ENCODE results near the gene PRR7. TPM values are rescaled to one million over a fixed set of nuclear protein-coding genes. Genes with fewer than 3 reads are reported as not detected.
"Not testable (repeated sequence)": the region's sequence is repeated elsewhere in the genome, so short reads cannot be mapped to it uniquely, and the experiment has no call there.

The PRR7 gene
- total RNA-seq, 4 donors from 2014 or later, result 1.9 to 3.0 TPM; not detected in 2

DNA sequence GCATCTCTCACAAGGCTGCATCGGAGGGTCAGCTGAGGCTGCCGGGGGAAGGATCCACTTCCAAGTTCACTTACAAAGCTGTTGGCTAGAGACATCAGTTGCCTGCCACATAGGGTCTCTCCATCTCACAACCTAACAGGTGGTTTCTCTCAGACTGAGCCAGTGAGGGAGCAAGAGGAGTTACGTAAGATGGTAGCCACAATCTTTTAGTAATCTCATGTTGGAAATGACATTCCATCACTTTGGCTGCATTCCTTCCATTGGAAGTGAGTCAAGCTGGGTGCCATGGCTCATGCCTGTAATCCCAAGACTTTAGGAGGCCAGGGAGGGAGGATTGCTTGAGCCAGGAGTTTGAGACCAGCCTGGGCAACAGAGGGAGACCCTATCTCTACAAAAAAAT lies 27.6 kb upstream of the PRR7 start:
- Histone ChIP-seq H3K27me3 (no peaks in the 10 kb centered on the region), H3K9me3 (no peaks in the 10 kb centered on the region), H3K4me3 (no peak overlapping the region), H3K36me3 (no peaks in the 10 kb centered on the region), H3K27ac (no peak overlapping the region), H3K4me1 (no peaks in the 10 kb centered on the region)
- DNase-seq, result no peak
- intact Hi-C loops (cut with DNase I; ENCODE audit: low total_unique reads), result no loop called here
- TF ChIP-seq, protein P1, sequence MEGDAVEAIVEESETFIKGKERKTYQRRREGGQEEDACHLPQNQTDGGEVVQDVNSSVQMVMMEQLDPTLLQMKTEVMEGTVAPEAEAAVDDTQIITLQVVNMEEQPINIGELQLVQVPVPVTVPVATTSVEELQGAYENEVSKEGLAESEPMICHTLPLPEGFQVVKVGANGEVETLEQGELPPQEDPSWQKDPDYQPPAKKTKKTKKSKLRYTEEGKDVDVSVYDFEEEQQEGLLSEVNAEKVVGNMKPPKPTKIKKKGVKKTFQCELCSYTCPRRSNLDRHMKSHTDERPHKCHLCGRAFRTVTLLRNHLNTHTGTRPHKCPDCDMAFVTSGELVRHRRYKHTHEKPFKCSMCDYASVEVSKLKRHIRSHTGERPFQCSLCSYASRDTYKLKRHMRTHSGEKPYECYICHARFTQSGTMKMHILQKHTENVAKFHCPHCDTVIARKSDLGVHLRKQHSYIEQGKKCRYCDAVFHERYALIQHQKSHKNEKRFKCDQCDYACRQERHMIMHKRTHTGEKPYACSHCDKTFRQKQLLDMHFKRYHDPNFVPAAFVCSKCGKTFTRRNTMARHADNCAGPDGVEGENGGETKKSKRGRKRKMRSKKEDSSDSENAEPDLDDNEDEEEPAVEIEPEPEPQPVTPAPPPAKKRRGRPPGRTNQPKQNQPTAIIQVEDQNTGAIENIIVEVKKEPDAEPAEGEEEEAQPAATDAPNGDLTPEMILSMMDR (IDR thresholded peaks at IDR 0.05), result no peak
- TF ChIP-seq POLR2A (IDR thresholded peaks at IDR 0.05), result no peak

DNA sequence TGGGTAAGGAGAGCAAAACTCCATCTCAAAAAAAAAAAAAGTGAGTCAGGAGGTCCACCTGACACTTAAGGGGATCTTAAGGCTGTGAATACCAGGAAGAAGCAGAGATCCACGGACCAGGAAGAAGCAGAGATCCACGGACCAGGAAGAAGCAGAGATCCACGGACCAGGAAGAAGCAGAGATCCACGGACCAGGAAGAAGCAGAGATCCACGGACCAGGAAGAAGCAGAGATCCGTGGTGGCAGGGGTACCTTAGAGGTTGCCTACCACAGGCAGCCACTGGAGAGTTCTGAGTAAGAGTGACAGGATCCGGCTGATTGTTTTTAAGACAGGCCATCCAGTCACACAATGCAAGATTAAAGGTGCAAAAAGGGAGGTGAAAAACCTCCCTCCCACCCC lies 26.1 kb upstream of the PRR7 start:
- H3K9me3 ChIP-seq; H3K27ac ChIP-seq; intact Hi-C loops (cut with DNase I; ENCODE audit: low total_unique reads); H3K27me3 ChIP-seq; DNase-seq; H3K36me3 ChIP-seq; H3K4me3 ChIP-seq; H3K4me1 ChIP-seq: not testable (repeated sequence)

DNA sequence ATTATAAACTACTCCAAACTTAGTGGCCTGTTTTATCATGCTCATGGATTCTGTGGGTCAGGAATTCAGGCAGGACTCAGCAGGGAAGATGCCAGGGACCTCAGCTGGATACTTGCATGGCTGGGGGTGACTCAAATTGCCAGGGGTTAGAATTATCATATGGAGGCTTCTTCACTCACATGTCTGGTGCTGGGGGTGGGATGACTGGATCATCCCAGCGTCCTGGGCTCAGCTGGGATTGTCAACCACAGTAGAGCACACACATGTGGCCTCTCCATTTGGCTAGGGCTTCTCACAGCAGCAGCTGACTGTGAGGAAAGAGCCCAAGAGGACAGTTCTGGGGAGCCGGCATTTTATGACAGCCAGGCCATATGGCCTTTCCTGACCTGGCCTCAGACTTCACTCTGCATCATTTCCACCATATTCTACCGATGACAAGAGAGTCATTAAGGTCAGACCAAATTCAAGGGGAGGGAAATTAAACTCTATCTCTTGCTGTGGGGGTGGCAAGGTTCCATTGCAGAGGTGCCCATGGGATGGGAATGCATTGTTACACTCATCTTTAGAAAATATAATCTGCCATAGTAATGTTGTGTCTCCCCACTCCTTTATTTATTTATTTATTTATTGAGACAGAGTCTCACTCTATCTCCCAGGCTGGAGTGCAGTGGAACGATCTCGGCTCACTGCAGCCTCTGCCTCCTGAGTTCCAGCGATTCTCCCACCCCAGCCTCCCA lies 25.4 kb upstream of the PRR7 start:
- no peaks in the 10 kb centered on the region for H3K36me3 ChIP-seq
- no peaks in the 10 kb centered on the region for H3K9me3 ChIP-seq
- H3K27ac ChIP-seq, result no peak overlapping the region
- no peak for DNase-seq
- no peak overlapping the region for H3K4me3 ChIP-seq
- TF ChIP-seq, protein P1 (IDR thresholded peaks at IDR 0.05), result no peak
- no peak for TF ChIP-seq POLR2A (IDR thresholded peaks at IDR 0.05)
- intact Hi-C loops (cut with DNase I; ENCODE audit: low total_unique reads), result no loop called here
- H3K27me3 ChIP-seq, result no peaks in the 10 kb centered on the region
- no peaks in the 10 kb centered on the region for H3K4me1 ChIP-seq

DNA sequence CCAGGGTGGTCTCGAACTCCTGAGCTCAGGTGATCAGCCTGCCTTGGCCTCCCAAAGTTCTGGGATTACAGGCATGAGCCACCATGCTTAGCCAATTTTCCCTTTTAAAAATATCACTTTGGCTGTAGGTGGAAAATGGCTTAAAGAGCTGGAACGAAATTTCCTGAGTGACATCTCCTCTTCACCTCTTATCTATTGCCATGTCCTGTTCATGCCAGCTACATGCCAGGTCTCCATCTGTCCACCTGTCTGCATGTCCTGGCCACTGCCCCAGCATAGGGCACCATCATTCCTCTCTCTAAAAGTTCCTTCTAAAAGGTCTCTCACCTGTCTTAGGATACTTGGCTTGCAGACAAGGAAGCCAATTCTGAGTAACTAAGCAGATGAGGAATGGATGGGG lies 22.9 kb upstream of the PRR7 start:
- H3K36me3 ChIP-seq, result no peaks in the 10 kb centered on the region
- H3K4me3 ChIP-seq, result no peak overlapping the region
- no peak overlapping the region for H3K27ac ChIP-seq
- intact Hi-C loops (cut with DNase I; ENCODE audit: low total_unique reads), result no loop called here
- H3K27me3 ChIP-seq, result no peaks in the 10 kb centered on the region
- peaks cover 0 to 8% of the 10 kb centered on the region in 2 donors for H3K4me1 ChIP-seq
- no peaks in the 10 kb centered on the region for H3K9me3 ChIP-seq
- no peak for DNase-seq
- TF ChIP-seq POLR2A (IDR thresholded peaks at IDR 0.05), result no peak
- TF ChIP-seq, protein P1 (IDR thresholded peaks at IDR 0.05), result no peak

DNA sequence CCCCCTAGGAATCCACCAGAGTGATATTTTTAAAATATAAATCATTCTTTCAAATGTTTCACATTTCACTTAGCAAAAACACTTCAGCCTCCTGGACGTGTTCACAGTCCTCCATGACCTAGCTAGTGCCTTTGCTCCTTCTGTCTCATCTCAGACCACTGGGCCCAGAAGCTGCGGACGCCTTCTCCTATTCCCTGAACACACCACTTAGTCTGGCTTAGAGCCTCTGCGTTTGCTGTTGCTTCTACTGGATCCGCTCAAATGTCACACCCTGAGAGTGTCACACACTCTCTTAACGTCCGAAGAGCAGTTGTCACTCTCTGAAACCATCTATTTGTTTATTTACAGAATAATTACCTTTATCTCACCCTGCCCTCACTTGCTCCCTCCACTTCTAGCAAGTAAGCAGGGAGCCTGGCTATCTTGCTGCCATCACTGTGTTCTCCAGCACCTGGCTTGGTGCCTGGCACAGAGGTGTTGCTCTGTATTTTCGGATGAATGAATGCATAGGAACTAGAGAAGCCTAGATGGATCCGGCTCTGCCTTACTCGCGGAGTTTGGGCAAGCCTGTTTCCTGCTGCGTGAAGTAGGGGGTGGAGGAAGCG lies 21.3 kb upstream of the PRR7 start:
- DNase-seq, result no peak

More for the DNA sequence above, 21.3 kb upstream of the PRR7 start:
- H3K27ac ChIP-seq, result peak overlapping the region; percentile 93 to 96
- H3K4me1 ChIP-seq, result peaks cover 0 to 8% of the 10 kb centered on the region in 2 donors
- TF ChIP-seq POLR2A (IDR thresholded peaks at IDR 0.05), result no peak
- TF ChIP-seq, protein P1 (IDR thresholded peaks at IDR 0.05), result no peak
- H3K4me3 ChIP-seq, result peak overlapping the region; percentile 56 to 71
- intact Hi-C loops (cut with DNase I; ENCODE audit: low total_unique reads), result no loop called here
- H3K36me3 ChIP-seq, result no peaks in the 10 kb centered on the region
- no peaks in the 10 kb centered on the region for H3K27me3 ChIP-seq
- H3K9me3 ChIP-seq, result no peaks in the 10 kb centered on the region
